Adipocyte (in vitro differentiated cells): ENCODE data around the gene SELENON.

Source experiments
- DNase-seq: peaks from one replicate; pipeline ENCODE4 v3.0.0-alpha.2; 2015; ENCODE audit warnings: low read depth
- H3K27me3 ChIP-seq: replicated peaks from 2 replicates; pipeline ENCODE4 v1.7.0; 2013; ENCODE audit warnings: mild to moderate bottlenecking, low read length, moderate library complexity; ENCODE audit not compliant: control insufficient read depth, insufficient read depth
- H3K36me3 ChIP-seq: 2 replicates; pipeline ENCODE4 v1.7.0; 2013; ENCODE audit warnings: low read length, mild to moderate bottlenecking, moderate library complexity; ENCODE audit not compliant: control insufficient read depth, insufficient read depth, severe bottlenecking
- H3K4me1 ChIP-seq: 2 replicates; pipeline ENCODE4 v1.7.0; 2013; ENCODE audit warnings: mild to moderate bottlenecking, low read length, moderate library complexity; ENCODE audit not compliant: control insufficient read depth, insufficient read depth
- H3K4me3 ChIP-seq: 2 replicates; pipeline ENCODE4 v1.7.0; 2013; ENCODE audit warnings: mild to moderate bottlenecking, low read length, moderate library complexity
- H3K9ac ChIP-seq: 2 replicates; pipeline ENCODE4 v1.7.0; 2013; ENCODE audit warnings: mild to moderate bottlenecking, low read length, moderate library complexity
- H3K9me3 ChIP-seq: 2 replicates; pipeline ENCODE4 v1.7.0; 2013; ENCODE audit warnings: mild to moderate bottlenecking, low read length, moderate library complexity; ENCODE audit not compliant: control insufficient read depth

The SELENON gene

GRCh38 chr1:25772164-25772563 lies 27.8 kb upstream of the SELENON start:
- Histone ChIP-seq H3K4me1 (peaks cover 5% of the 10 kb centered on the region), H3K9ac (no peak overlapping the region)

GRCh38 chr1:25772692-25773245 lies 27.2 kb upstream of the SELENON start:
- DNase-seq, result no peak
- Histone ChIP-seq H3K36me3 (peaks cover 25% of the 10 kb centered on the region), H3K4me1 (peaks cover 5% of the 10 kb centered on the region)

More at GRCh38 chr1:25772164-25772563, 27.8 kb upstream of the SELENON start:
- DNase-seq, result no peak
- Histone ChIP-seq H3K9me3 (no peaks in the 10 kb centered on the region), H3K4me3 (no peak overlapping the region), H3K27me3 (no peaks in the 10 kb centered on the region), H3K36me3 (peaks cover 25% of the 10 kb centered on the region)

GRCh38 chr1:25773441-25774125 lies 26.4 kb upstream of the SELENON start:
- peaks cover 31% of the 10 kb centered on the region for H3K36me3 ChIP-seq
- no peaks in the 10 kb centered on the region for H3K27me3 ChIP-seq
- DNase-seq, result peak; percentile 74
- no peak overlapping the region for H3K9ac ChIP-seq
- peaks cover 5% of the 10 kb centered on the region for H3K4me1 ChIP-seq
- H3K9me3 ChIP-seq, result no peaks in the 10 kb centered on the region
- H3K4me3 ChIP-seq, result no peak overlapping the region

More at GRCh38 chr1:25772692-25773245, 27.2 kb upstream of the SELENON start:
- Histone ChIP-seq H3K27me3 (no peaks in the 10 kb centered on the region), H3K4me3 (no peak overlapping the region), H3K9ac (no peak overlapping the region), H3K9me3 (no peaks in the 10 kb centered on the region)

- DNase-seq, result no peak
- no peaks in the 10 kb centered on the region for H3K9me3 ChIP-seq
- peaks cover 5% of the 10 kb centered on the region for H3K4me1 ChIP-seq
- H3K27me3 ChIP-seq, result no peaks in the 10 kb centered on the region
- no peak overlapping the region for H3K9ac ChIP-seq
- peaks cover 28% of the 10 kb centered on the region for H3K36me3 ChIP-seq
- H3K4me3 ChIP-seq, result no peak overlapping the region
These were observed 25.7 kb upstream of the SELENON start for GRCh38 chr1:25774206-25774803.

- Histone ChIP-seq H3K4me3 (no peak overlapping the region), H3K27me3 (no peaks in the 10 kb centered on the region), H3K36me3 (peaks cover 28% of the 10 kb centered on the region), H3K4me1 (peaks cover 5% of the 10 kb centered on the region), H3K9ac (no peak overlapping the region), H3K9me3 (no peaks in the 10 kb centered on the region)
- no peak for DNase-seq
These were observed 24.8 kb upstream of the SELENON start for GRCh38 chr1:25774921-25775771.

GRCh38 chr1:25779388-25779787 lies 20.6 kb upstream of the SELENON start:
- H3K36me3 ChIP-seq, result peaks cover 30% of the 10 kb centered on the region
- H3K4me3 ChIP-seq, result no peak overlapping the region
- H3K9me3 ChIP-seq, result no peaks in the 10 kb centered on the region
- no peaks in the 10 kb centered on the region for H3K27me3 ChIP-seq
- no peaks in the 10 kb centered on the region for H3K4me1 ChIP-seq
- no peak overlapping the region for H3K9ac ChIP-seq
- DNase-seq, result no peak

- DNase-seq, result no peak
- no peaks in the 10 kb centered on the region for H3K9me3 ChIP-seq
- H3K36me3 ChIP-seq, result peaks cover 30% of the 10 kb centered on the region
- no peaks in the 10 kb centered on the region for H3K27me3 ChIP-seq
- H3K9ac ChIP-seq, result no peak overlapping the region
- no peak overlapping the region for H3K4me3 ChIP-seq
- no peaks in the 10 kb centered on the region for H3K4me1 ChIP-seq
These were observed 20.1 kb upstream of the SELENON start for GRCh38 chr1:25779894-25780293.

GRCh38 chr1:25780318-25781129 lies 19.5 kb upstream of the SELENON start:
- peaks cover 30% of the 10 kb centered on the region for H3K36me3 ChIP-seq
- no peak overlapping the region for H3K4me3 ChIP-seq
- DNase-seq, result peak; percentile 44
- H3K4me1 ChIP-seq, result no peaks in the 10 kb centered on the region
- no peaks in the 10 kb centered on the region for H3K27me3 ChIP-seq
- no peak overlapping the region for H3K9ac ChIP-seq
- H3K9me3 ChIP-seq, result no peaks in the 10 kb centered on the region

- Histone ChIP-seq H3K9me3 (no peaks in the 10 kb centered on the region), H3K27me3 (no peaks in the 10 kb centered on the region), H3K4me1 (no peaks in the 10 kb centered on the region), H3K9ac (no peak overlapping the region), H3K4me3 (no peak overlapping the region), H3K36me3 (peaks cover 30% of the 10 kb centered on the region)
- DNase-seq, result no peak
These were observed 18.9 kb upstream of the SELENON start for GRCh38 chr1:25781130-25781433.

GRCh38 chr1:25782608-25783201 lies 17.3 kb upstream of the SELENON start:
- Histone ChIP-seq H3K36me3 (peaks cover 26% of the 10 kb centered on the region), H3K4me3 (no peak overlapping the region), H3K9me3 (no peaks in the 10 kb centered on the region), H3K4me1 (peaks cover 14% of the 10 kb centered on the region), H3K9ac (no peak overlapping the region), H3K27me3 (no peaks in the 10 kb centered on the region)
- DNase-seq, result no peak
